HCT116 (cell line): ENCODE data around the gene COL23A1.

Experiments
- CBX3 ChIP-seq: IDR thresholded peaks from 2 replicates; pipeline ENCODE4 v1.6.1; 2012; ENCODE audit warnings: low read depth
- CEBPB ChIP-seq: IDR thresholded peaks from 2 replicates; pipeline ENCODE4 v1.6.1; 2012; ENCODE audit warnings: low read depth
- EZH2 ChIP-seq: fragments of 200-600 bp; sonication (generic); IDR thresholded peaks from 2 replicates; pipeline ENCODE4 v1.6.1; 2017; ENCODE audit warnings: antibody characterized with exemption, mixed run types
- JUND ChIP-seq: IDR thresholded peaks from 2 replicates; pipeline ENCODE4 v1.6.1; 2012
- POLR2A ChIP-seq: IDR thresholded peaks from 2 replicates; pipeline ENCODE4 v1.7.0; 2011; ENCODE audit warnings: borderline replicate concordance; ENCODE audit not compliant: insufficient read depth, insufficient read length; ENCODE audit errors: extremely low read depth
- POLR2AphosphoS5 ChIP-seq: IDR thresholded peaks from 2 replicates; pipeline ENCODE4 v1.6.1; 2011; ENCODE audit warnings: mild to moderate bottlenecking, low read depth, low read length, moderate library complexity
- RAD21 ChIP-seq: IDR thresholded peaks from 2 replicates; pipeline ENCODE4 v1.6.1; 2012; ENCODE audit warnings: low read depth, mild to moderate bottlenecking
- SP1 ChIP-seq: IDR thresholded peaks from 2 replicates; pipeline ENCODE4 v1.6.1; 2012; ENCODE audit warnings: low read depth
- SRF ChIP-seq: IDR thresholded peaks from 2 replicates; pipeline ENCODE4 v1.6.1; 2012; ENCODE audit warnings: low read depth
- ZNF274 ChIP-seq: fragments of 200-500 bp; sonication (Bioruptor generic); IDR thresholded peaks from 2 replicates; pipeline ENCODE4 v1.6.1; 2014; ENCODE audit warnings: mild to moderate bottlenecking, low read depth, low read length, inconsistent platforms
- TF ChIP-seq, protein P1 (sequence below), 3 experiments: fragments of 200-600 bp in 1 of 3; sonication (generic) in 1 of 3; IDR thresholded peaks in 2 of 3; conservative IDR thresholded peaks in 1 of 3; 2 replicates each; pipeline ENCODE4 v1.5.1; 2012 to 2017; ENCODE audit warnings: low read depth in 2 of 3, low read length in 2 of 3, antibody characterized with exemption in 1 of 3, borderline replicate concordance in 1 of 3, control low read depth in 1 of 3, mild to moderate bottlenecking in 1 of 3, mixed read lengths in 1 of 3, mixed run types in 1 of 3, moderate library complexity in 1 of 3; ENCODE audit not compliant: insufficient read depth in 1 of 3
- TF ChIP-seq, protein P2 (sequence below): IDR thresholded peaks from 2 replicates; pipeline ENCODE4 v1.6.1; 2012; ENCODE audit warnings: low read depth
- TF ChIP-seq, protein P3 (sequence below): IDR thresholded peaks from 2 replicates; pipeline ENCODE4 v1.6.1; 2012

DNA sequence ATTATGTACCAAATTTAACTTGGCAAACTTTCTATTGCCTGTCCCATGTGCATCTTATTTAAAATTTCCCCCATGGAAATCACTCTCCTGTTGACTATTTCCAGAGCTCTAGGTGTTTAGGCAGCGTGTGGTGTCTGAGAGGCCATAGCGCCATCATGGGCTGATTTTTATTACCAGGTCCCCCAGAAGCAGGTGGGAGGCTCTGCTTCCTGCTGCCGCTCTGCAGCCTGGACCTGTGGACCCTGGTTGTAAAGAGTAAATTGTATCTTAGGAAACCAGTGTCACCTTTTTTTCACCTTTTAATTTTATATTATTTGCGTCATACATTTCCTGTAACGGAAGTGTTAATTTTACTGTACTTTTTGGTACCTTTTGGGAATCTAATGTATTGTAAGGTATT is 379.5 kb downstream of the COL23A1 start:
- TF ChIP-seq, protein P1, sequence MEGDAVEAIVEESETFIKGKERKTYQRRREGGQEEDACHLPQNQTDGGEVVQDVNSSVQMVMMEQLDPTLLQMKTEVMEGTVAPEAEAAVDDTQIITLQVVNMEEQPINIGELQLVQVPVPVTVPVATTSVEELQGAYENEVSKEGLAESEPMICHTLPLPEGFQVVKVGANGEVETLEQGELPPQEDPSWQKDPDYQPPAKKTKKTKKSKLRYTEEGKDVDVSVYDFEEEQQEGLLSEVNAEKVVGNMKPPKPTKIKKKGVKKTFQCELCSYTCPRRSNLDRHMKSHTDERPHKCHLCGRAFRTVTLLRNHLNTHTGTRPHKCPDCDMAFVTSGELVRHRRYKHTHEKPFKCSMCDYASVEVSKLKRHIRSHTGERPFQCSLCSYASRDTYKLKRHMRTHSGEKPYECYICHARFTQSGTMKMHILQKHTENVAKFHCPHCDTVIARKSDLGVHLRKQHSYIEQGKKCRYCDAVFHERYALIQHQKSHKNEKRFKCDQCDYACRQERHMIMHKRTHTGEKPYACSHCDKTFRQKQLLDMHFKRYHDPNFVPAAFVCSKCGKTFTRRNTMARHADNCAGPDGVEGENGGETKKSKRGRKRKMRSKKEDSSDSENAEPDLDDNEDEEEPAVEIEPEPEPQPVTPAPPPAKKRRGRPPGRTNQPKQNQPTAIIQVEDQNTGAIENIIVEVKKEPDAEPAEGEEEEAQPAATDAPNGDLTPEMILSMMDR (IDR thresholded peaks at IDR 0.05 in 2 of 3, conservative IDR thresholded peaks at IDR 0.05 in 1 of 3; ENCODE audit: borderline replicate concordance in 1 of 3, insufficient read depth in 1 of 3, low read depth in 2 of 3, low read length in 2 of 3), result no peak
- TF ChIP-seq POLR2A, result no peak
- no peak for TF ChIP-seq CEBPB
- TF ChIP-seq EZH2, result no peak
- TF ChIP-seq ZNF274, result no peak
- TF ChIP-seq, protein P2, sequence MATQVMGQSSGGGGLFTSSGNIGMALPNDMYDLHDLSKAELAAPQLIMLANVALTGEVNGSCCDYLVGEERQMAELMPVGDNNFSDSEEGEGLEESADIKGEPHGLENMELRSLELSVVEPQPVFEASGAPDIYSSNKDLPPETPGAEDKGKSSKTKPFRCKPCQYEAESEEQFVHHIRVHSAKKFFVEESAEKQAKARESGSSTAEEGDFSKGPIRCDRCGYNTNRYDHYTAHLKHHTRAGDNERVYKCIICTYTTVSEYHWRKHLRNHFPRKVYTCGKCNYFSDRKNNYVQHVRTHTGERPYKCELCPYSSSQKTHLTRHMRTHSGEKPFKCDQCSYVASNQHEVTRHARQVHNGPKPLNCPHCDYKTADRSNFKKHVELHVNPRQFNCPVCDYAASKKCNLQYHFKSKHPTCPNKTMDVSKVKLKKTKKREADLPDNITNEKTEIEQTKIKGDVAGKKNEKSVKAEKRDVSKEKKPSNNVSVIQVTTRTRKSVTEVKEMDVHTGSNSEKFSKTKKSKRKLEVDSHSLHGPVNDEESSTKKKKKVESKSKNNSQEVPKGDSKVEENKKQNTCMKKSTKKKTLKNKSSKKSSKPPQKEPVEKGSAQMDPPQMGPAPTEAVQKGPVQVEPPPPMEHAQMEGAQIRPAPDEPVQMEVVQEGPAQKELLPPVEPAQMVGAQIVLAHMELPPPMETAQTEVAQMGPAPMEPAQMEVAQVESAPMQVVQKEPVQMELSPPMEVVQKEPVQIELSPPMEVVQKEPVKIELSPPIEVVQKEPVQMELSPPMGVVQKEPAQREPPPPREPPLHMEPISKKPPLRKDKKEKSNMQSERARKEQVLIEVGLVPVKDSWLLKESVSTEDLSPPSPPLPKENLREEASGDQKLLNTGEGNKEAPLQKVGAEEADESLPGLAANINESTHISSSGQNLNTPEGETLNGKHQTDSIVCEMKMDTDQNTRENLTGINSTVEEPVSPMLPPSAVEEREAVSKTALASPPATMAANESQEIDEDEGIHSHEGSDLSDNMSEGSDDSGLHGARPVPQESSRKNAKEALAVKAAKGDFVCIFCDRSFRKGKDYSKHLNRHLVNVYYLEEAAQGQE, result no peak
- TF ChIP-seq SP1, result no peak
- TF ChIP-seq, protein P3, sequence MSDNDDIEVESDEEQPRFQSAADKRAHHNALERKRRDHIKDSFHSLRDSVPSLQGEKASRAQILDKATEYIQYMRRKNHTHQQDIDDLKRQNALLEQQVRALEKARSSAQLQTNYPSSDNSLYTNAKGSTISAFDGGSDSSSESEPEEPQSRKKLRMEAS, result no peak
- TF ChIP-seq CBX3, result no peak
- no peak for TF ChIP-seq SRF
- no peak for TF ChIP-seq JUND
- TF ChIP-seq POLR2AphosphoS5, result no peak
- TF ChIP-seq RAD21, result no peak
